Common myeloid progenitor, CD34-positive (primary cell): Measurements from ENCODE around the gene JPH3.

Experiments
- CTCF ChIA-PET: fragments of 350-600 bp; sonication (Branson Sonifier 250); formaldehyde crosslinking; loops from one replicate; lab custom pipeline; 2021; ENCODE audit warnings: antibody characterized with exemption; lab: Charles Lee
- POLR2A ChIA-PET: fragments of 350-600 bp; sonication (Branson Sonifier 250); formaldehyde crosslinking; loops from one replicate; lab custom pipeline; 2021; ENCODE audit warnings: antibody characterized with exemption; lab: Charles Lee
- DNase-seq, 3 donors: peaks; one replicate each; pipeline versions ENCODE4 v3.0.0 to v3.0.0-alpha.2; 2013
- H3K27ac ChIP-seq, 2 experiments: 1 replicate in 1 of 2; 2 replicates in 1 of 2; pipeline ENCODE4 v1.7.0; 2013; ENCODE audit warnings: inconsistent platforms in 2 of 2, low read length in 2 of 2, mild to moderate bottlenecking in 2 of 2, low read depth in 1 of 2, moderate library complexity in 1 of 2; ENCODE audit not compliant: severe bottlenecking in 2 of 2, insufficient read depth in 1 of 2, poor library complexity in 1 of 2
- H3K27me3 ChIP-seq, 5 experiments: replicated peaks in 2 of 5; 1 replicate in 3 of 5; 2 replicates in 2 of 5; pipeline versions ENCODE4 v1.6.1 to v1.7.0; 2013; ENCODE audit warnings: low read length in 4 of 5, mild to moderate bottlenecking in 2 of 5, moderate library complexity in 2 of 5, inconsistent platforms in 1 of 5; ENCODE audit not compliant: insufficient read depth in 5 of 5, control insufficient read depth in 4 of 5
- H3K36me3 ChIP-seq, 4 experiments: 1 replicate in 2 of 4; 2 replicates in 2 of 4; pipeline versions ENCODE4 v1.6.1 to v1.7.0; 2013; ENCODE audit warnings: low read length in 3 of 4, control low read depth in 1 of 4, mild to moderate bottlenecking in 1 of 4; ENCODE audit not compliant: control insufficient read depth in 4 of 4, insufficient read depth in 4 of 4
- H3K4me1 ChIP-seq, 4 experiments: 1 replicate in 3 of 4; 2 replicates in 1 of 4; pipeline versions ENCODE4 v1.6.1 to v1.7.1; 2013; ENCODE audit warnings: low read length in 3 of 4, mild to moderate bottlenecking in 3 of 4, control low read depth in 1 of 4, inconsistent platforms in 1 of 4, moderate library complexity in 1 of 4; ENCODE audit not compliant: control insufficient read depth in 4 of 4, insufficient read depth in 4 of 4; ENCODE audit errors: control extremely low read depth in 1 of 4
- H3K4me3 ChIP-seq, 7 experiments: 1 replicate in 4 of 7; 2 replicates in 3 of 7; pipeline versions ENCODE4 v1.5.1 to v1.7.0; 2013; ENCODE audit warnings: mild to moderate bottlenecking in 7 of 7, low read length in 6 of 7, moderate library complexity in 6 of 7, inconsistent platforms in 2 of 7, low read depth in 2 of 7, control low read depth in 1 of 7; ENCODE audit not compliant: insufficient read depth in 4 of 7, control insufficient read depth in 1 of 7; ENCODE audit errors: extremely low read depth in 1 of 7
- H3K9me3 ChIP-seq, 5 experiments: 1 replicate in 4 of 5; 2 replicates in 1 of 5; pipeline versions ENCODE4 v1.6.1 to v1.7.1; 2013; ENCODE audit warnings: low read length in 4 of 5, mild to moderate bottlenecking in 2 of 5, inconsistent platforms in 1 of 5, low read depth in 1 of 5, moderate library complexity in 1 of 5; ENCODE audit not compliant: control insufficient read depth in 4 of 5, insufficient read depth in 2 of 5; ENCODE audit errors: control extremely low read depth in 1 of 5
- WGBS: methylation state at CpG from one replicate; pipeline ENCODE4 v1.1.5; 2013; ENCODE audit not compliant: insufficient coverage; 5-methylcytosine and 5-hydroxymethylcytosine counted together

Gene JPH3

DNA sequence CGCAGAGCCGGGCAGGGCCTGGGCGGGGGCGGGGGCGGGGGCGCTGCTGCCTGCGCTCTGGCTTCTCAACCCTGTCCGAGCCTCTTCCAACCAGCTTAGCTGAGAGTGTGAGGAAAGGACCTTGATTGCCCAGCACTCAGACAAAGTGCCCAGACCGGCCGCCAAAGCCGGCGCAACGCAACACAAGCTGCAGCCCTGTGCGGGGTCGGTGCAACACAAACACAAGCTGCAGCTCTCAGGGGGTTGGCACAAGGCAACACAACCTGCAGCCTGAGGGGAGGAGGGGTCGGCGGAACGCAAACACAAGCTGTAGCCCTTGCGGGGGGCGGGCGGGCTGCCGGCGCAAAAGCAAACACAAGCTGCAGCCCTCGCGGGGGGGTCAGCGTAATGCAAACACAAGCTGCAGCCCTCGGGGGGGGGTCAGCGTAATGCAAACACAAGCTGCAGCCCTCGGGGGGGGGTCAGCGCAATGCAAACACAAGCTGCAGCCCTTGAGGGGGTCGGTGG lies 103.5 kb downstream of the JPH3 start:
- POLR2A ChIA-PET: interaction anchor here (0.7 kb wide), 1 partner anchor 1092 kb away, joined by 3 read pairs; no protein-coding TSS in a partner anchor

DNA sequence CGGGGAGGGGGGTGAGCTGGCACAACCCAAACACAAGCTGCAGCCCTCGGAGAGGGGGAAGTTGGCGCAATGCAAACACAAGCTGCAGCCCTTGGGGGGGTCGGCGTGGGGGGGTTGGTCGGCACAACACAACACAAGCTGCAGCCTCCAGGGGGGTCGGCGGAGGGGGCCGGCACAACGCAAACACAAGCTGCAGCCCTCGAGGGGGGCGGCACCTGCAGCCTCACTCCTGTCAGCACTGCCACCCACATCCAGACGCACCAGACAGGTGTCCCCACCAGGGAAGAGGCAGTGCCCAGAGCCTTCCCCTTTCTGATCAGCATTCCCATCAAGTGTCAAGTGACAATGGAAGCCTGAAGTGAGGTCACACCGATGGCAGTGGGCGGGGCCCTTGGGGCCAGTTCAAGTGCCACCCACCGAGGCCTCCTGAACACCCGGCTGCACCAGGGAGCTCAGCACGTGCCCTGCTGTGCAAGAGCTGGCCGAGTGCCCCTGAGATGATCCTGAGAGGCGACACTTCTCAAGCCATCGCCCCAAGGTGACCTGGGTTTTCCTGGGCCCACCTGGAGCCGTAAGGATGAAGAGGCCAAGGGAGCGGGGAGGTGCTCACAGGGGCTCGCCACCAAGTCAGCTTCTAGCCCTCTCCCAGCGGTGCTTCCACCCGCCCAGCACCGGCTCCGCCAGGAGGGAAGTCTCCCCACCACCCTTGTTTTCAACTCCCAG lies 104.1 kb downstream of the JPH3 start:
- WGBS: 96% methylated on average over 27 of the region's 28 CpGs
- DNase-seq: no peak
- POLR2A ChIA-PET: interaction anchor here (0.7 kb wide), 1 partner anchor 1093 kb away, joined by 3 read pairs; no protein-coding TSS in a partner anchor
- H3K27ac ChIP-seq: no peak overlapping the region
- H3K9me3 ChIP-seq: no peaks in the 10 kb centered on the region
- H3K27me3 ChIP-seq: no peaks in the 10 kb centered on the region
- H3K36me3 ChIP-seq: peaks cover 11 to 76% (median 46%) of the 10 kb centered on the region in 4 experiments
- CTCF ChIA-PET: interaction anchor here (0.6 kb wide), 1 partner anchor 165 kb away, joined by 3 read pairs; no protein-coding TSS in a partner anchor
- H3K4me3 ChIP-seq: no peak overlapping the region
- H3K4me1 ChIP-seq: peaks cover 4 to 28% (median 24%) of the 10 kb centered on the region in 4 experiments

More for the DNA sequence above, 103.5 kb downstream of the JPH3 start:
- H3K27me3 ChIP-seq: no peaks in the 10 kb centered on the region
- no peaks in the 10 kb centered on the region for H3K9me3 ChIP-seq
- H3K4me1 ChIP-seq: peaks cover 4 to 28% (median 25%) of the 10 kb centered on the region in 4 experiments
- WGBS: 89% methylated on average over 17 of the region's 31 CpGs
- CTCF ChIA-PET: interaction anchor here (0.6 to 1.3 kb wide), 3 partner anchors 13 to 165 kb away, joined by 3 to 8 read pairs (median 3); no protein-coding TSS in a partner anchor
- no peak overlapping the region for H3K27ac ChIP-seq
- DNase-seq: no peak
- no peak overlapping the region for H3K4me3 ChIP-seq
- H3K36me3 ChIP-seq: peaks cover 11 to 76% (median 41%) of the 10 kb centered on the region in 4 experiments

DNA sequence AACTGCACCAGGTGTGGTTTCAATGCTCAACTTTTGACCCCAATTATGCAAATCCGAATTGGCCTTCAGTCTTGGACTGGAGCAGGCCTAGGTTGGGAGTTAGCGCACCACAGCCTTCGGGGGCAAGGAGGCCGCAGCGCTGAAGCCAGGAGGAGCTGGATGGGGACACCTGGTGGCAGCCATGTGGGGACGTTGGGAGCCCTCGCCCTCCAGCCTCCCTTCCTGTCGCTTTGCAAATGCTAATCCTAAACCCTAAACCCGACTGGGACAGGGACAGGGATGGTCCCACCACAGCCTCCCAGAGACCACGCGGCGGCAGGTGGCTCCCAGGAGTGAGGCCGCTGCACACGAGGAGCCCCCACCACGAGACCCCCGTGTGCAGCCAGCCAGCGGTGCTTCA lies 104.8 kb downstream of the JPH3 start:
- WGBS: 94% methylated on average over 16 of the region's 17 CpGs
- ChIA-PET CTCF (no interaction called here), POLR2A (no interaction called here)
- DNase-seq: no peak
- Histone ChIP-seq H3K27me3 (no peaks in the 10 kb centered on the region), H3K36me3 (peaks cover 11 to 76% (median 42%) of the 10 kb centered on the region in 4 experiments), H3K9me3 (no peaks in the 10 kb centered on the region), H3K27ac (no peak overlapping the region), H3K4me3 (no peak overlapping the region), H3K4me1 (peaks cover 4 to 23% (median 19%) of the 10 kb centered on the region in 4 experiments)

DNA sequence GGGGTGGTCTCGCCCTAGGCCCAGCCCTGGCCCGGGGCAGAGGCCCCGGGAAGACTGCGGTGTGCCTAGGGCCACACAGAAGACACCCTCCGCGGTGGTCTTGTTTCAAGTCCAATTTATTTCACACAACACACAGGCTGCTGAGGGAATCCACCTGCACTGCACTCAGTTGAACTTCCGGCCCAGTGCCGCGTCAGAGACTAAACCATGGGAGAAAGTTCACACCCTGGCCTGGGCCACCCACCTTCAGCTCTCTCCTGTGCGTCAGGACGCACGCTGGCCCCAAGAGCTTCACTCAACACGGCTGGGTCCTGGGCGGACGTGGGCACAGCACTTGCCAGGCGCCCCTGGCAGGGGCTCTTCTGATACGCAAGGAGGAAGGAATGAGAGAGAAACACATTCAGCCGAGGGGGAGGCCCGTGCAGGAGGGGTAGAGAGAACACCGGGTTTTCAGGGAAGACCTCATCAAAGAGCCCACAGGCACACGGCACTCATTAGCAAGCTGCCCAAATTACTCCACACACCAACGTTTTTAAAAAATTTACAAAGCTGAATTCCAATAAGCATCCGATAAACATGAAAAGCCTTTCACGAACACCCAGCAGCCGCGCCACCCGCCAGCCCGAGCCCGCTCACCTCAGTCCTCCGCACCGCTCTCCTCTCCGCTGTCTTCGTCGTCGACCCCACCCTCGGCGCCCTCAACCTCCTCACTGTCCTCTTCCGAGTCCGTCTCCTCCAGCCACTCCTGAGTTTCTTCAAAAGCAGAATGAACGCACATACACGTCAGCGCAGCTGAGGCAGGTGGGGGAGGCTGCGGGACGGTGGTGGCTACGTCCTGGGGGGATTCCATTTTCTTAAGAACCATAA lies 105.6 kb downstream of the JPH3 start:
- POLR2A ChIA-PET: no interaction called here
- 97% methylated on average over 31 of the region's 45 CpGs for WGBS
- CTCF ChIA-PET: no interaction called here
- Histone ChIP-seq H3K4me1 (peaks cover under 1 to 15% (median 13%) of the 10 kb centered on the region in 4 experiments), H3K9me3 (no peaks in the 10 kb centered on the region), H3K36me3 (peaks cover 11 to 83% (median 47%) of the 10 kb centered on the region in 4 experiments), H3K27me3 (no peaks in the 10 kb centered on the region), H3K4me3 (no peak overlapping the region), H3K27ac (no peak overlapping the region)
- DNase-seq: no peak

DNA sequence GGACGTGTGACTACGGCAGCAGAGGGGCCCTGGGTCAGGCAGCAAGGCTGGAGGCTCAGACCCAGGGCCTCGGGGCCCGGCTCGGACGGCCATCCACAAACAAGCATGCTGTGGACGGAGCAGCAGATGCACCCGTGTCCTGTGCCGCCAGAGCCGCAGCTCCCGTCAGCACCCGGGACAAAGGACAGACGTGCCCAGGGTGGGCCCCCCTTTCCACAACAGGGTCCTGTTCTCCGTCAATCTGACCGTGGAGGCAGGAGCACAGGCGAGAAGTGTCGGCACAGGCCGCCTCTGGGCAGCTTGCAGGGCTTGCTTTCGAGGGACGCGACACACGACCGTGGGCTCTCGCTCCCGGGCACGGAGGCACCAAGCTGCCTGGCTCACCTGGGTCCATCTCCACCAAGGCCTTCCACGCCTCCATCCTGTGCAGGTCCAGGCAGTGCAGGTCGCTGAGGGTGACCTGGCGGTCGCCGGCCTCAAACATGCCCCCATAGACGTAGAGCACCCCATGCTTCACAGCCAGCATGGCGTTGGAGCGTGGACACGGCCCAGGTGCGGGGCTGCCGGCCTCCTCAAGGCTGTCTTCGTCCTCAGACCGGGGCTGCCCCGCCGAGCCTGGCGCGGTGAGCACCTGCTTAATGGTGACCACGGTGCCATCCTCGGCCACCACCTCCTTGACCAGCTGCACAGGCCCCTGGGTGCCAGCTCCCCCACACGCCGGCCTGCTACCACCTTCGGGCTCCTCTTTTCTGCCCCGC lies 106.8 kb downstream of the JPH3 start:
- ChIA-PET POLR2A (no interaction called here), CTCF (interaction anchor here (1.6 kb wide), 1 partner anchor 15 kb away, joined by 3 read pairs; no protein-coding TSS in a partner anchor)
- H3K27me3 ChIP-seq: no peaks in the 10 kb centered on the region
- DNase-seq: no peak
- no peak overlapping the region for H3K27ac ChIP-seq
- no peaks in the 10 kb centered on the region for H3K9me3 ChIP-seq
- WGBS: 94% methylated on average over 42 of the region's 49 CpGs
- no peak overlapping the region for H3K4me3 ChIP-seq
- H3K4me1 ChIP-seq: peaks cover 0 to 13% (median 6%) of the 10 kb centered on the region in 4 experiments
- peaks cover 11 to 84% (median 49%) of the 10 kb centered on the region in 4 experiments for H3K36me3 ChIP-seq

DNA sequence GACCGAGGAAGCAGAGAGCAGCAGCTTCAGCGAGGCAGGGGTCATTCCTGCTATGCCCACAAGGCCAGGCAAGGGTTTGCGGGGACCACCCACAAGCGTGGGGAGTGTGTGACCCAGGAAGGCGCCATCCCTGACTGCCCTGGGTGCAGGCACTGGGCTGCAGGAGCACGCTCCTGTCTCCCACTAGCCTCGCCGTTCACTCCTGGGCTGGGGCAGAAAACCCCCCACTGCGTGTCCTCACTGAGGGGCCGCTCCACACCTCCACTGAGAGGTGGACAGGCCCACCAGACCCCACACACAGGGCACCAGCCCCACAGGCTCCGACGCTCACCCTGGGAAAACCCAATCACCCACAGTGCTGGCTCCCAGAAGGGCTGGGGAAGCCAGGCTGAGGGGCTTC lies 107.4 kb downstream of the JPH3 start:
- H3K27ac ChIP-seq: no peak overlapping the region
- ChIA-PET POLR2A (no interaction called here), CTCF (interaction anchor here (1.3 to 1.6 kb wide), 2 partner anchors 8 to 15 kb away, joined by 3 to 5 read pairs; no protein-coding TSS in a partner anchor)
- peaks cover 0 to 13% (median 5%) of the 10 kb centered on the region in 4 experiments for H3K4me1 ChIP-seq
- WGBS: 96% methylated on average over 12 of the region's 12 CpGs
- H3K4me3 ChIP-seq: no peak overlapping the region
- peaks cover 11 to 89% (median 51%) of the 10 kb centered on the region in 4 experiments for H3K36me3 ChIP-seq
- no peaks in the 10 kb centered on the region for H3K9me3 ChIP-seq
- H3K27me3 ChIP-seq: no peaks in the 10 kb centered on the region
- no peak for DNase-seq
